ENCODE results near the gene DNMT1. TPM values are rescaled to one million over a fixed set of nuclear protein-coding genes. Genes with fewer than 3 reads are reported as not detected.
A peak's percentile ranks its signal among the peaks of the same experiment; 100 is the strongest.

Gene DNMT1
- total RNA-seq, 1 experiment from 2014 or later: 259 TPM

- no TSS peak for BruUV-seq (replicated peaks)
These were observed 34.2 kb upstream of the DNMT1 start for GRCh38 chr19:10228920-10229319.

GRCh38 chr19:10228393-10228792 lies 33.6 kb upstream of the DNMT1 start:
- no peaks in the 10 kb centered on the region for H3K9me2 ChIP-seq (replicated peaks; ENCODE audit: low read length)
- no peak overlapping the region for H3K4me3 ChIP-seq (ENCODE audit: low read length)
- H3K27me3 ChIP-seq (ENCODE audit: low read length): no peaks in the 10 kb centered on the region
- no peak overlapping the region for H3K9ac ChIP-seq (ENCODE audit: low read length)
- H3K79me2 ChIP-seq (ENCODE audit: low read length): no peaks in the 10 kb centered on the region
- ChIA-PET POLR2A (ENCODE audit: unreplicated experiment) (interaction anchor here (0.7 kb wide), 1 partner anchor 11 kb away, joined by 6 read pairs; no protein-coding TSS in a partner anchor), CTCF (no interaction called here)
- DNase-seq (no peak), ATAC-seq (no peak)
- no peak overlapping the region for H3K4me2 ChIP-seq (ENCODE audit: low read length)
- no peaks in the 10 kb centered on the region for H3K36me3 ChIP-seq (ENCODE audit: low read depth, low read length)
- H2AFZ ChIP-seq (ENCODE audit: low read length): no peak overlapping the region
- no peak for TF ChIP-seq EZH2phosphoT487 (IDR thresholded peaks at IDR 0.05; ENCODE audit: borderline replicate concordance, low read length)
- no peak for TF ChIP-seq EZH2 (IDR thresholded peaks at IDR 0.05; ENCODE audit: low read length, unreplicated experiment)
- TF ChIP-seq CTCF (conservative IDR thresholded peaks at IDR 0.05; ENCODE audit: low read depth, low read length): no peak
- H3F3A ChIP-seq (ENCODE audit: low read length, unreplicated experiment): no peaks in the 10 kb centered on the region
- H3K9me3 ChIP-seq (ENCODE audit: low read length): no peaks in the 10 kb centered on the region
- H4K20me1 ChIP-seq (ENCODE audit: low read length): no peaks in the 10 kb centered on the region
- H3K4me1 ChIP-seq (ENCODE audit: insufficient read depth, low read length): peaks cover 10% of the 10 kb centered on the region
- intact Hi-C loops (cut with micrococcal nuclease): no loop called here
- H3K27ac ChIP-seq (ENCODE audit: low read length): no peak overlapping the region
- BruUV-seq (replicated peaks): no TSS peak

More at GRCh38 chr19:10228920-10229319, 34.2 kb upstream of the DNMT1 start:
- H3K79me2 ChIP-seq (ENCODE audit: low read length): no peaks in the 10 kb centered on the region
- H3K36me3 ChIP-seq (ENCODE audit: low read depth, low read length): no peaks in the 10 kb centered on the region
- no peak overlapping the region for H3K27ac ChIP-seq (ENCODE audit: low read length)
- H3K9ac ChIP-seq (ENCODE audit: low read length): no peak overlapping the region
- ATAC-seq (no peak), DNase-seq (peak; percentile 39)
- H3K4me3 ChIP-seq (ENCODE audit: low read length): no peak overlapping the region
- ChIA-PET CTCF (interaction anchor here (0.6 kb wide), 1 partner anchor 21 kb away, joined by 6 read pairs; no protein-coding TSS in a partner anchor), POLR2A (ENCODE audit: unreplicated experiment) (interaction anchor here (0.7 kb wide), 1 partner anchor 10 kb away, joined by 6 read pairs; no protein-coding TSS in a partner anchor)
- no peak overlapping the region for H3K4me2 ChIP-seq (ENCODE audit: low read length)
- H3F3A ChIP-seq (ENCODE audit: low read length, unreplicated experiment): no peaks in the 10 kb centered on the region
- intact Hi-C loops (cut with micrococcal nuclease): loop anchor here (1.0 kb wide), 1 partner anchor 21 kb away; no protein-coding TSS in a partner anchor
- peaks cover 10% of the 10 kb centered on the region for H3K4me1 ChIP-seq (ENCODE audit: insufficient read depth, low read length)
- no peaks in the 10 kb centered on the region for H3K27me3 ChIP-seq (ENCODE audit: low read length)
- TF ChIP-seq EZH2phosphoT487 (IDR thresholded peaks at IDR 0.05; ENCODE audit: borderline replicate concordance, low read length) (no peak), CTCF (conservative IDR thresholded peaks at IDR 0.05; ENCODE audit: low read depth, low read length) (peak; percentile 56), EZH2 (IDR thresholded peaks at IDR 0.05; ENCODE audit: low read length, unreplicated experiment) (no peak)
- H4K20me1 ChIP-seq (ENCODE audit: low read length): no peaks in the 10 kb centered on the region
- H3K9me3 ChIP-seq (ENCODE audit: low read length): no peaks in the 10 kb centered on the region
- H3K9me2 ChIP-seq (replicated peaks; ENCODE audit: low read length): no peaks in the 10 kb centered on the region
- no peak overlapping the region for H2AFZ ChIP-seq (ENCODE audit: low read length)

All from PC-3 (cell line).